HG03432 (cell line): ENCODE data around the gene ITGB4.
A peak's percentile ranks its signal among the peaks of the same experiment; 100 is the strongest.
"Not testable (repeated sequence)": the region's sequence is repeated elsewhere in the genome, so short reads cannot be mapped to it uniquely, and the experiment has no call there.

ENCODE experiments used
- ATAC-seq: cut with Tn5 transposase; IDR thresholded peaks from one replicate; pipeline ENCODE4 v1.9.1; 2021; ENCODE audit warnings: mild to moderate bottlenecking, moderate library complexity; ENCODE audit not compliant: unreplicated experiment

ITGB4 gene

DNA sequence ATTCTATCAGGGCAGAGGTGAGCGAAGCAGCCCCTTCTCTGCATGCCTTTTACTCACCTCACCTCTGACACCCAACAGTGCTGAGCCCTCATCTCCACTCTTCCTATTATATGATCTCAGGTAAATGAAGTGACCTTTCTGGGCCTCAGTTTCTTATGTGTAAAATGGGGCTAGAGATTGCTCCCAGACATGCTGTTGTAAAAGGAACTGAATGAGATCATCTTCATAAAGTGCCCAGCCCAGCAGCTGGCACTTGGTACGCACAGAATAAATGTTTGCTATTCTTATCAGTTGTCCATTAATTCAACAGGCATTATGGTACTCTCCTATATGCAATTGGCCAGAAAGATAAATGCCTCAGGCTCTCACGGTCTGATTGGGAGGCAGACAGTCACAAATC, 48.3 kb downstream of the ITGB4 start:
- no peak for ATAC-seq

DNA sequence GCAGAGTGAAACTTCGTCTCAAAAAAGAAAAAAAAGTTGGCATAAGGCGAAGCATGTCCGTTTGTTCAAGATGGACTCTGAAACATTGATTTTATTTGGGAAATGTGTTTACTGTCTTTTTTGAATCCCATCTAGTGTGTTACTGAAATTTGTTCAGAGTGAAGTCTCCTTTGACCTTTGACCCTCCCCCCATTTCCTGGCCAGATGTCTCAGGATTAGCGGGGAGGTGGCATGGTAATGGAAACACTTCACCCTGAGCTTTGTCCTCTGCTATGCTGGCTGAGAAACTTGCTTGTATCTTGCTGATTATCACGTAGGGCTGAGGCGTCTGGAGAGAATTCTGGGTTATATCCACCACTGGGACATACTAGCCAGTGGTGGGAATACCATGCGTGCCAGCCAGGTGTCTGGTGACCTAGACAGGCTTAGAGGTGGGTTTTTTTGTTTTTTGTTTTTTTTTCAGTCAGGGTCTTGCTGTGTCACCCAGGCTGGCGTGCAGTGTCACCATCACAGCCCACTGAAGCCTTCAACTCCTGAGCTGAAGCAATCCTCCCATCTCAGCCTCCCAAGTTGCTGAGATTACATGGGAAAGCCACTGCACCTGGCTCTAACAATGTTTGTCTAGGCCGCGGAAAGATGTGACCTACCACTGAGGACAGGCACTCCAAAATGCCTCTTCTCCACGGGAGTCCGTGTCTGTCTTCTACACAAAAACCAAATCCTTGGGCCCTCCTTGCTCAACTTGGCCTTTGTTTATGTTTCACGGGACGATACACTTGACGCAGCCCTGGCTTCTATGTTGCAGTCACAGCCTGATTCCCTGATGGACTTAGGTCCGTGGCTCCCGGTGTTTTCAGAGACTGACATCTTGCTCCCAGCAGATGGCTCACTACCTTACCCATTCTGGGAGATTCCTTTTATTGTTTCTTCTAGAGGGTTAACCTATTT, 50.3 kb downstream of the ITGB4 start:
- ATAC-seq: no peak

DNA sequence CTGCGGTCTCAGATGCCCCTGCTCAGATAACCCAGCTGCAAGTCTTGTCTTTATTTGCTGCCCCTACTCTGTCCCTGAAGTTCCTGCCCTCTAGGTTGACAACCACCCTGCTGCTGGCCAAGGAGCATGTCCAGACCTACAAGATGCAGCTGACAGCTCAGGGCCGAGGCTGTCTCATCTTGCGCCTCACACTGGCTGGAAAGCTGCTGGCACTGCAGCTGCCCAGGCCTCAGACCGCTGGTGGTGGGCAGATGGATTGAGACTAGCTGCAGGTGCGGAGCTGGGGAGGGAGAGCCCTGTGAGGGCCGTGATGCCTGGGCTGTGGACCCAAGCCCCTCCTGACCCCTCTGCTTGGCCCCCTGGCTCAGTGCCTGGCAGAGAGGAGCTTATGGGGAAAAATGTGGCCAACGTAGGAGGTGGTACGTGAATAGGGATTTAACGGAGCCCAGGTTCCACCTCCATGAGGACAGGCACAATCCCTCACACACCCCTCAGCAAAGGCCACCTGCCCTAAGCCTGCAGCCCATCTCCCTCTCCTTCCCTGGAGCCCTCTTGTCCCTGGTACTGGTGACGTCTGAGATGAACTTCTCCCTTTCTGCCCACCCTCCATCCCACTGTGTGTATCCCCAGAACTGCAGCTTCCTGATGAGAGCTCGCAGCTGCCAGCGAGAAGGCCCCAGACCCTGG, 52.0 kb downstream of the ITGB4 start:
- ATAC-seq: no peak

DNA sequence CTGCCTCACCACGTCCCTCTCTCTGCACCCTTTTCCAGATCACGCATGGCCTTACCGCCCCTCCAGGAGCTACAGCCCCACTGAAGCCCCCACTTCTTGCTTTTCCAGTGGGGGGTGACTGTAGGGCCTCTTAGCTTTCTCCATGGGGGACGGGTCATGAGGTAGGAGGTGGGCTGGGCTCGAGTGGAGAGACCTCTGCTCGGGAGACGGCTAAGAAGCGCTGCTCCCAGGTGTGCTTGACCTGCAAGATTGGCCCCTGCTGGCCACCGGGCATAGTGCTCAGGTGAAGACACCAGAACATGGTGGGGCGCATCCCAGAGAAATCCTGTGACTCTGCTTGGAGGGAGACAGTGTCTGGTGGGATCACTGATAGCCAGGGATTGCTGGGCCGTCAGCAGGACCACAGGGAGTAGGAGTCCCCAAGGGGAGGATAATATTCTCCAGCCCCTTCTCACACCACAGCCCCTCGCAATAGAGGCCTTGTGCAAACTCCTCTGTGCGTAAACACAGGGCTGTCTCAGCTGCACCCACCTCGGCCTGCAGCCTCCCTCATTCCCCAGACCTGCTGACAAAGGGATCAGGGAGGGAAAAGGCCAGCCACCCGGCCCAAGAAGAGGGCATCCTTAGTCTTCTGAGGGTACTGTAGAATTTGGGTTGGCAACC, 52.7 kb downstream of the ITGB4 start:
- ATAC-seq: no peak

- no peak for ATAC-seq
These were observed 53.3 kb downstream of the ITGB4 start for GRCh38 chr17:75774471-75774990.

DNA sequence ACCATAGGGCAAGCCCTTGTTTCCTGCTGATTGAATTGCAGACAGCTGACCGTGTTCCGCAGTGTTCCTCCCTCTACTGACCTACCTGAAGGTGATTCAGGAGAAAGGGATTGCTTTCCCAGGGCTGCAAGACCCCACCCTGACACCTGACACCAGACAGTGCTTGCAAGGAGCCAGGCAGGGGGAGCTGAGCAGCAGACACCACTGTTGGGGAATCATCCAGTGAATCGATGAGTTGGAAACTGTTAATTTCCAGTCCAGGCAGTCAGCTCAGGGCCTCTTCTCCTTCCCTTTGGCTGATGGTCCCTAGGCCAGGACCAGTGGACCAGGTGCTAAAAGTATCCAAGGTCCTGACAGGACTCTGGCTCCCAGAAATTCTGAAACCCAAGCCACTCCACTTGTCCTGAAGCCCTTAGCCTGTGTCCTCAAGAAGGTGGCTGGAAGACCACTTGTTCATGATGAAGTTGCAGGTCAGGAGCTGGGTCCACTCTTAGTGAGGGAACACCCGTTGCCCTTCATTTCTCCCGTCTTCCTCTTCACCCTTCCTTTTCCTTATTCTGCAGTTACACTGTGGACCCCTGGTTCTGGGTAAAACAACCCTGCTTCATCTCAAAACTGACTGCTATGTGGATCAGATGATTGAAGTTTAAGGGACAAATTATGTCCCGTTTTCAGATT, 53.9 kb downstream of the ITGB4 start:
- no peak for ATAC-seq

GRCh38 chr17:75776386-75777295, 55.4 kb downstream of the ITGB4 start:
- ATAC-seq: no peak

GRCh38 chr17:75777296-75777922, 56.1 kb downstream of the ITGB4 start:
- no peak for ATAC-seq

DNA sequence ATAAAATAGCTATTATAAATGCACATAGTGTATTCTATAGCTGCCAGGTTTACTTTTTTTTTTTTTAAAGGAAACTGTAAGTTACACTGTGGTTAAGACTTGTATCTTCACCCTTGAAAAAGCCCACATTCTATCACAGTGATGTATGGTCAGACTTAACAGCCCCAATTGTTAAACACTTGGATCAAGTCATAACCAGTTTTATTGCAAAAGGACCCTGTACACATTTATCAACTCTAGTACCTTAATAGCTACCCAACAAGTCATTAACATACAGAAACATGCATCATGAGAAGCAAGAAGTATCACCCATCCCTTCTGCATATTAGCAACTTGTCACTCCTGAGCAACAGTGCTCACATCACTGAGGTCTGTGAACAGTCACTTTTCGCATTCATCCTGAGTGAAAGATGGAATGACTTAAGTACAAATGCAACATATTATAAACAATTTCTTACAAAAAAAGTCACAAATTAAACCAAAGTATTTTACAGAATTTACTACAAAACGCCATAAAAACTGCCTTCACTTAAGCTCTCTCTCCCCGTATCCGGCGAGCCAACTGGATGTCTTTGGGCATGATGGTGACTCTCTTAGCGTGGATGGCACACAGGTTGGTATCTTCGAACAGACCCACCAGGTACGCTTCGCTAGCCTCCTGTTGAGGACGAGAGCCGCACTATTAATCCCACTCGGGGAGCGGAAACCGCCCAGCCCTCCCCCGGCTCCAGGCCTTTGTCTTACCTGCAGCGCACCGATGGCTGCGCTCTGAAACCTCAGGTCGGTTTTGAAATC, 57.0 kb downstream of the ITGB4 start:
- ATAC-seq: not testable (repeated sequence)

DNA sequence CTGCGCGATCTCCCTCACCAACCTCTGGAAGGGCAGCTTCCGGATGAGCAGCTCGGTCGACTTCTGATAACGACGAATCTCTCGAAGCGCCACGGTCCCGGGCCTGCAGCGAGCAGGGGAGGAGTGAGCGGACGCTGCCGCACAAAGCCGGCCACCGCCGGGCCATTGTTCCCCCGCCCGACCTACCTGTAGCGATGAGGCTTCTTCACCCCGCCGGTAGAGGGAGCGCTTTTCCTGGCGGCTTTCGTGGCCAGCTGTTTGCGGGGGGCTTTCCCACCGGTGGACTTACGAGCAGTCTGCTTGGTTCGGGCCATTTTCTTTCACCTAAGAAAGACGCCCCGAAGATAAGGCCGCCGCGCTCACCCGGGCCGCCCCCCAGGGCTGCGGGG, 57.6 kb downstream of the ITGB4 start:
- peak; percentile 15 for ATAC-seq

GRCh38 chr17:75779250-75779986, 58.2 kb downstream of the ITGB4 start:
- peak; percentile 60 for ATAC-seq

- no peak for ATAC-seq
These were observed 59.0 kb downstream of the ITGB4 start for GRCh38 chr17:75779987-75780889.

- no peak for ATAC-seq
These were observed 62.0 kb downstream of the ITGB4 start for GRCh38 chr17:75783069-75783783.

- ATAC-seq: peak; percentile 0
These were observed 62.7 kb downstream of the ITGB4 start for GRCh38 chr17:75783803-75784472.

GRCh38 chr17:75784473-75785015, 63.3 kb downstream of the ITGB4 start, which contains the start of gene UNK:
Gene UNK, plus strand, starts transcription at chr17:75784806. Its CDS starts 75 bp downstream, at chr17:75784881.
- peak; percentile 63 for ATAC-seq
